Body of pancreas (tissue), 4 donors: ENCODE measurements around the gene LDHD. TPM values are rescaled to one million over a fixed set of nuclear protein-coding genes. Genes with fewer than 3 reads are reported as not detected.
A peak's percentile ranks its signal among the peaks of the same experiment; 100 is the strongest.

ENCODE experiments used
- ATAC-seq: fragments of 150-250 bp; one replicate; pipeline ENCODE4 v1.9.1; 2016
- DNase-seq, 4 donors: peaks; one replicate each; pipeline ENCODE4 v3.0.0-alpha.2; 2019
- H3K27ac ChIP-seq, 4 donors: fragments of 200-600 bp; sonication (generic); 1 replicate in 3 of 4; 2 replicates in 1 of 4; pipeline versions ENCODE4 v1.5.1 to v1.6.1; 2016 to 2019; ENCODE audit warnings: mild to moderate bottlenecking in 1 of 4, mixed read lengths in 1 of 4, moderate library complexity in 1 of 4
- H3K27me3 ChIP-seq, 2 donors: fragments of 200-600 bp; sonication (generic); one replicate each; pipeline ENCODE4 v1.6.0; 2016; ENCODE audit warnings: mild to moderate bottlenecking in 1 of 2
- H3K36me3 ChIP-seq, 2 donors: fragments of 200-600 bp; sonication (generic); replicated peaks in 1 of 2; 2 replicates each; pipeline ENCODE4 v1.5.1; 2016; ENCODE audit warnings: low read depth in 2 of 2; ENCODE audit not compliant: insufficient read depth in 1 of 2
- H3K4me1 ChIP-seq: fragments of 200-600 bp; sonication (generic); one replicate; pipeline ENCODE4 v1.6.0; 2016
- H3K4me3 ChIP-seq, 2 donors: fragments of 200-600 bp; sonication (generic); 1 replicate in 1 of 2; 2 replicates in 1 of 2; pipeline ENCODE4 v1.5.1; 2016 to 2019
- H3K9me3 ChIP-seq, 3 donors: fragments of 200-600 bp; sonication (generic); 1 replicate in 2 of 3; 2 replicates in 1 of 3; pipeline ENCODE4 v1.5.1; 2016
- POLR2A ChIP-seq, 3 donors: fragments of 450-650 bp; IDR thresholded peaks; one replicate each; pipeline ENCODE4 v1.6.1; 2016; ENCODE audit warnings: antibody characterized with exemption in 3 of 3, mild to moderate bottlenecking in 2 of 3
- WGBS, 2 donors: methylation state at CpG; one replicate each; pipeline ENCODE4 v1.1.5; 2017; 5-methylcytosine and 5-hydroxymethylcytosine counted together
- intact Hi-C: fragments of 100-400 bp; cut with DNase I; formaldehyde crosslinking; loops from one replicate; pipeline ENCODE4 v1.15.1; 2023
- total RNA-seq, 2 donors: library from RNA; depleted of rRNA; stranded (reverse); fragments of >200 nt; gene quantifications; one replicate each; pipeline ENCODE4 v1.1.0, GENCODE V29; 2016
- TF ChIP-seq, protein P1 (sequence below), 7 experiments: fragments of 450-650 bp in 4 of 7; fragments of 200-600 bp in 3 of 7; sonication (generic) in 3 of 7; IDR thresholded peaks; one replicate each; pipeline ENCODE4 v1.5.1; 2016 to 2019; ENCODE audit warnings: antibody characterized with exemption in 7 of 7

The LDHD gene
- total RNA-seq, 2 donors from 2014 or later: 27.7 to 28.3 TPM

DNA sequence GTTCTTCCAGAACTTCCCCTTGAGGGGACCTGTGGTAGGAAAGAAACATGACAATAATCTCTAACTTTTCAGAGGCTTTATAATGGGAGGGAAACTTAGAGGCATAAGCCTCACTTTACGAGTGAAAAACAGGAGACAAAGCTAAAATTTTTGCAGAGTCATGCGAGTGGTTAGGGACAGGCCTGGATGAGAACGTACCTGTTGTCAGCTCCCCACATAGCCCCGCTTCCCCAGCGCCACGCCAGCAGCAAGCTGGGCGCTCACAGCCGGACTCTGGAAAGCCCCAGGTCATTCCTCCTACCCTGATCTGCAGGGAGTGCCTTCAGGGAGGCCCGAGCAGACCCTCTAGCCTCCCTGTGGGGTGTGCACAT, 53.6 kb downstream of the LDHD start:
- no peaks in the 10 kb centered on the region for H3K36me3 ChIP-seq
- H3K4me3 ChIP-seq: no peak overlapping the region
- intact Hi-C loops: no loop called here
- ATAC-seq (no peak), DNase-seq (no peak)
- no peaks in the 10 kb centered on the region for H3K27me3 ChIP-seq
- no peak overlapping the region for H3K27ac ChIP-seq
- H3K9me3 ChIP-seq: no peaks in the 10 kb centered on the region
- WGBS, 2 donors: 84 to 100% methylated on average over 6 to 9 of the region's 9 CpGs
- no peak for TF ChIP-seq POLR2A (IDR thresholded peaks at IDR 0.05)
- TF ChIP-seq, protein P1, sequence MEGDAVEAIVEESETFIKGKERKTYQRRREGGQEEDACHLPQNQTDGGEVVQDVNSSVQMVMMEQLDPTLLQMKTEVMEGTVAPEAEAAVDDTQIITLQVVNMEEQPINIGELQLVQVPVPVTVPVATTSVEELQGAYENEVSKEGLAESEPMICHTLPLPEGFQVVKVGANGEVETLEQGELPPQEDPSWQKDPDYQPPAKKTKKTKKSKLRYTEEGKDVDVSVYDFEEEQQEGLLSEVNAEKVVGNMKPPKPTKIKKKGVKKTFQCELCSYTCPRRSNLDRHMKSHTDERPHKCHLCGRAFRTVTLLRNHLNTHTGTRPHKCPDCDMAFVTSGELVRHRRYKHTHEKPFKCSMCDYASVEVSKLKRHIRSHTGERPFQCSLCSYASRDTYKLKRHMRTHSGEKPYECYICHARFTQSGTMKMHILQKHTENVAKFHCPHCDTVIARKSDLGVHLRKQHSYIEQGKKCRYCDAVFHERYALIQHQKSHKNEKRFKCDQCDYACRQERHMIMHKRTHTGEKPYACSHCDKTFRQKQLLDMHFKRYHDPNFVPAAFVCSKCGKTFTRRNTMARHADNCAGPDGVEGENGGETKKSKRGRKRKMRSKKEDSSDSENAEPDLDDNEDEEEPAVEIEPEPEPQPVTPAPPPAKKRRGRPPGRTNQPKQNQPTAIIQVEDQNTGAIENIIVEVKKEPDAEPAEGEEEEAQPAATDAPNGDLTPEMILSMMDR (IDR thresholded peaks at IDR 0.05): no peak
- H3K4me1 ChIP-seq: peaks cover 14% of the 10 kb centered on the region

DNA sequence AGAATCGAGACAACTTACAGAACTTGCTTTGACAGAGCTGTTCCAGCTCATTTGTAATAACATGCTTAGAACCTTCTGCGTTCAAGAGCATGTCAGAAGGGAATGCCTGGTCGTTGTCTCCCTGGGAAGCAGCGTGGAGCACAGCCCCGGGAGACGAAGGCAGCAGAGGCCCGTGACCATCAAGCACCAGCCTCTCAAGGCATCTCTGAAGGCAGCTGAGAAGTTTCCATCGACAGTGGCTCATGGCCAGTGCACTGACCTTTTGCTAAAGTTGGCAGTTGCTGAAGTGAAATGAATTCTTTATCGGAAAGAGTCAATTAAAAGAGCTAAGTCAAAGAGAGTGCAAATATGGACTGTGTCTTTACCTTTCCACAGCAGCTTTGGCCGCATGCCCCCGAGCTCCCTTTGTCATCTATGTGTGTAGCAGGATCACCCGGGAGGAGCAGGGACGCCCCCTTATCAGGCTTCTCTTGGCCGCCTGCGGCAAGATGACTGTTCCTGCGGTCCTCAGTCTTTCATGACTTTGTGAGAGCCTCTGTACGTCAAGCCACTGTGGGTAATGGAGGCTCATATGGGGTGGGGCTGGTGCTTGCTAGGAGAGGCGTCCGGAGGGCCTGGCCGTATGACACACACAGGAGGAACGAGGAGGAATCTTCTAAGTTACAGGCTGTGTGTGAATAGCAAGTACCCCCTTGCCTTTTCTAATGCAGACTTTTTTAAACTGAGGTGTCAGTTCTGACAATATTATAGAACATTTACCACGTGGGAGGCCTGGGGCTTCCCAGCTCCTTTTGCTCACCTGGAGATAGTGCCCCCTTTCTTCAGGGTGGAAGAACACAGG, 54.2 kb downstream of the LDHD start:
- Histone ChIP-seq H3K4me3 (no peak overlapping the region), H3K4me1 (peaks cover 14% of the 10 kb centered on the region), H3K27me3 (no peaks in the 10 kb centered on the region), H3K27ac (peak overlapping the region in 2 of 4 donors; percentile 1 to 7), H3K9me3 (no peaks in the 10 kb centered on the region), H3K36me3 (no peaks in the 10 kb centered on the region)
- intact Hi-C loops: no loop called here
- ATAC-seq: peak; percentile 46
- WGBS, 2 donors: 45 to 47% methylated on average over 22 of the region's 22 CpGs
- peak; percentile 30 to 59 (median 57) for DNase-seq
- TF ChIP-seq POLR2A (IDR thresholded peaks at IDR 0.05): no peak
- TF ChIP-seq, protein P1 (IDR thresholded peaks at IDR 0.05): no peak

Other genes starting within 250 kb of the LDHD start
- 10 to 100 TPM; 29.6 to 59.3 TPM for gene WDR59, start 131.7 kb downstream of the LDHD start, total RNA-seq
- 10 to 100 TPM in 1 of 2 donors, 1 to 10 TPM in 1; 9.3 to 21.4 TPM for gene ZNRF1, start 117.8 kb downstream of the LDHD start, total RNA-seq
- 1 to 10 TPM; 1.6 to 3.4 TPM for gene ZFP1, start 31.7 kb upstream of the LDHD start, total RNA-seq
- gene CTRB2, start 90.4 kb upstream of the LDHD start, total RNA-seq: over 10,000 TPM; 18,538 to 32,261 TPM
- over 10,000 TPM; 14,932 to 20,352 TPM for gene CTRB1, start 102.2 kb upstream of the LDHD start, total RNA-seq
- 10 to 100 TPM; 61.0 to 72.8 TPM for gene BCAR1, start 134.8 kb upstream of the LDHD start, total RNA-seq